Colonic mucosa (tissue), 4 donors: ENCODE measurements around the gene TAB3. TPM values are rescaled to one million over a fixed set of nuclear protein-coding genes. Genes with fewer than 3 reads are reported as not detected.

Experiments used
- DNase-seq: peaks from one replicate; pipeline ENCODE4 v3.0.0-alpha.2; 2020
- H3K27ac ChIP-seq: fragments of 200-600 bp; one replicate; pipeline ENCODE4 v1.8.0; 2021
- H3K27me3 ChIP-seq: fragments of 200-600 bp; one replicate; pipeline ENCODE4 v1.8.0; 2021
- H3K36me3 ChIP-seq: fragments of 200-600 bp; one replicate; pipeline ENCODE4 v1.8.0; 2021
- H3K4me1 ChIP-seq: fragments of 200-600 bp; one replicate; pipeline ENCODE4 v1.8.0; 2021; ENCODE audit warnings: mild to moderate bottlenecking
- H3K4me3 ChIP-seq: fragments of 200-600 bp; one replicate; pipeline ENCODE4 v1.8.0; 2021
- H3K9ac ChIP-seq, 2 donors: one replicate each; pipeline ENCODE4 v1.7.0; 2013; ENCODE audit warnings: control low read depth in 2 of 2, low read depth in 2 of 2, low read length in 2 of 2
- H3K9me3 ChIP-seq: fragments of 200-600 bp; one replicate; pipeline ENCODE4 v1.8.0; 2021
- CTCF ChIP-seq: fragments of 200-600 bp; IDR thresholded peaks from one replicate; pipeline ENCODE4 v1.8.0; 2022; ENCODE audit warnings: antibody characterized with exemption, mild to moderate bottlenecking
- intact Hi-C: fragments of 100-400 bp; cut with DNase I; formaldehyde crosslinking; loops from one replicate; pipeline ENCODE4 v1.14.1; 2022
- total RNA-seq, 2 donors: library from RNA; stranded (reverse); fragmentation: NEBNext Ultra II Directional in 1 of 2; extraction: Animal tissue kit (Norgen Biotek cat#: 25700) in 1 of 2; gene quantifications; one replicate each; pipeline ENCODE4 v1.2.1, GENCODE V29; 2021
- donor health status: healthy.
- donor health status: DM: no; HTN: no; CAD: no.
- donor health status: DM: no; HTN: no; CAD: no.

Gene TAB3
- total RNA-seq, 2 donors from 2014 or later: 12.3 to 22.2 TPM

GRCh38 chrX:30864383-30864785 lies 24.7 kb downstream of the TAB3 start:
- no peak for TF ChIP-seq CTCF
- Histone ChIP-seq H3K36me3 (no peaks in the 10 kb centered on the region), H3K4me3 (no peak overlapping the region), H3K4me1 (no peaks in the 10 kb centered on the region), H3K27me3 (no peaks in the 10 kb centered on the region), H3K27ac (no peak overlapping the region), H3K9ac (no peak overlapping the region), H3K9me3 (no peaks in the 10 kb centered on the region)
- intact Hi-C loops: no loop called here
- no peak for DNase-seq

- no peaks in the 10 kb centered on the region for H3K36me3 ChIP-seq
- H3K4me1 ChIP-seq: no peaks in the 10 kb centered on the region
- H3K9ac ChIP-seq: no peak overlapping the region
- no peaks in the 10 kb centered on the region for H3K9me3 ChIP-seq
- no peak overlapping the region for H3K4me3 ChIP-seq
- H3K27ac ChIP-seq: no peak overlapping the region
- DNase-seq: no peak
- TF ChIP-seq CTCF: no peak
- intact Hi-C loops: no loop called here
- no peaks in the 10 kb centered on the region for H3K27me3 ChIP-seq
These were observed 25.1 kb downstream of the TAB3 start for GRCh38 chrX:30863974-30864373.

GRCh38 chrX:30858098-30858497 lies 31.0 kb downstream of the TAB3 start:
- intact Hi-C loops: no loop called here
- no peaks in the 10 kb centered on the region for H3K27me3 ChIP-seq
- H3K36me3 ChIP-seq: no peaks in the 10 kb centered on the region
- no peak for DNase-seq
- H3K4me3 ChIP-seq: no peak overlapping the region
- no peaks in the 10 kb centered on the region for H3K4me1 ChIP-seq
- H3K9ac ChIP-seq: no peak overlapping the region
- no peak overlapping the region for H3K27ac ChIP-seq
- no peaks in the 10 kb centered on the region for H3K9me3 ChIP-seq
- no peak for TF ChIP-seq CTCF

- Histone ChIP-seq H3K27ac (no peak overlapping the region), H3K36me3 (no peaks in the 10 kb centered on the region), H3K9ac (no peak overlapping the region), H3K4me3 (no peak overlapping the region), H3K9me3 (no peaks in the 10 kb centered on the region), H3K4me1 (no peaks in the 10 kb centered on the region), H3K27me3 (no peaks in the 10 kb centered on the region)
- intact Hi-C loops: no loop called here
- no peak for TF ChIP-seq CTCF
- DNase-seq: no peak
These were observed 37.6 kb downstream of the TAB3 start for GRCh38 chrX:30851449-30851848.

- DNase-seq: no peak
- TF ChIP-seq CTCF: no peak
- H3K27ac ChIP-seq: no peak overlapping the region
- no peaks in the 10 kb centered on the region for H3K4me1 ChIP-seq
- no peak overlapping the region for H3K9ac ChIP-seq
- intact Hi-C loops: no loop called here
- no peaks in the 10 kb centered on the region for H3K27me3 ChIP-seq
- H3K36me3 ChIP-seq: no peaks in the 10 kb centered on the region
- no peaks in the 10 kb centered on the region for H3K9me3 ChIP-seq
- H3K4me3 ChIP-seq: no peak overlapping the region
These were observed 53.7 kb downstream of the TAB3 start for GRCh38 chrX:30835373-30835772.

GRCh38 chrX:30833896-30834295 lies 55.2 kb downstream of the TAB3 start:
- H3K4me3 ChIP-seq: no peak overlapping the region
- no peaks in the 10 kb centered on the region for H3K4me1 ChIP-seq
- H3K27me3 ChIP-seq: no peaks in the 10 kb centered on the region
- no peak for TF ChIP-seq CTCF
- no peak for DNase-seq
- H3K9ac ChIP-seq: no peak overlapping the region
- no peaks in the 10 kb centered on the region for H3K9me3 ChIP-seq
- intact Hi-C loops: no loop called here
- H3K27ac ChIP-seq: no peak overlapping the region
- no peaks in the 10 kb centered on the region for H3K36me3 ChIP-seq
